Ishikawa (cell line): ENCODE results near the gene RGS4.

Source experiments
- REST ChIP-seq: IDR thresholded peaks from 2 replicates; pipeline ENCODE4 v1.6.1; 2012; ENCODE audit warnings: low read depth, mild to moderate bottlenecking
- TAF1 ChIP-seq: IDR thresholded peaks from 2 replicates; pipeline ENCODE4 v1.6.1; 2012; ENCODE audit warnings: low read depth, mild to moderate bottlenecking
- YY1 ChIP-seq: IDR thresholded peaks from 2 replicates; pipeline ENCODE4 v1.6.1; 2012; ENCODE audit warnings: low read depth

GRCh38 chr1:163055531-163055930 is 13.6 kb upstream of the RGS4 start:
- TF ChIP-seq YY1 (no peak), TAF1 (no peak), REST (no peak)
